ENCODE results near the gene CHPF. TPM values are rescaled to one million over a fixed set of nuclear protein-coding genes. Genes with fewer than 3 reads are reported as not detected.

CHPF gene
- total and polyA plus RNA-seq, 2 donors (not counting 1 experiment from before 2014, with no cell fraction given): 1.3 to 5.2 TPM

DNA sequence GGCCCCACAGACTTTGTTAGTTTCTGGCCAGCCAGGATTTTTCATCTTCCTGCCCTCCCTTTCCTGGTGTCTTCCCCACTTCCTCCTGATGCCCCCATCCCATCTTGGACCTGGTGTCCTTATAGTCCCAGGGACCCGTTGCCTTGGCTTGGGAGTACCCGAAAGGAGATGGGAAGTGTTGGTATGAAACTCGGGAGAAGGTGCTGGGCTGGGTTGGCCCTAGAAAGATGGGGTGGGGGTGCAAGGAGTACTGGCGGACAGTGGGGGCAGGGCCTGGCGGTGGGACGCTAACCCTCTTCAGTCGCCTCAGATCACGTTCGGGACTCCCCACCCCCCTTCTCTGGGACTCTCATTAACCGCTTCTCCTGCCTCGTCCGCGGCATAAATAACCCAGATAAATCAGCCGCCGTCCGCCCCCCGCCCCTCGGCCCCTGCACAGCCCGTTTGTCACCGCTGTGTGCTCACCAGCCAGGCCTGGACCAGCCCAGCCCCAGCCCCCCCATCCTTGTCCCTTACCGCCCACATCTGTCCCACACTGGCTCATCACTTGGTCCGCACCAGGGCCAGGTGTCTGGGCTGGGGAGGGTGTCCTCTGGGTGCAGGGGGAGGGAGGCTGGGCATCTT is 33.0 kb downstream of the CHPF start:
- Mint-ChIP-seq H3K4me3 (peak overlapping the region; percentile 69), H3K27me3 (peaks cover 50% of the 10 kb centered on the region), H3K27ac (no peak overlapping the region), H3K9me3 (ENCODE audit: insufficient read depth) (no peaks in the 10 kb centered on the region), H3K4me1 (peaks cover 26% of the 10 kb centered on the region)
- peaks cover 0 to 18% (median 0%) of the 10 kb centered on the region in 3 donors for H3K9me3 ChIP-seq (ENCODE audit: control extremely low read depth in 1 of 3, control insufficient read depth in 2 of 3, insufficient read depth in 1 of 3, low read length in 2 of 3)
- H3K27me3 ChIP-seq (replicated peaks in 1 of 4; ENCODE audit: control extremely low read depth in 1 of 4, control insufficient read depth in 3 of 4, insufficient read depth in 4 of 4, low read length in 3 of 4): peaks cover 0 to 74% (median 19%) of the 10 kb centered on the region in 4 experiments
- H3K27ac ChIP-seq (ENCODE audit: low read length in 2 of 2): no peak overlapping the region
- no peak overlapping the region for H3K4me3 ChIP-seq (ENCODE audit: control extremely low read depth in 1 of 5, extremely low read depth in 1 of 5, insufficient read depth in 1 of 5, low read depth in 2 of 5, low read length in 4 of 5)
- ChIA-PET CTCF (interaction anchor here (0.9 to 2.7 kb wide), 14 partner anchors 9 to 132 kb away, joined by 3 to 15 read pairs (median 4); partner anchors contain the start of gene GMPPA), POLR2A (no interaction called here)
- H3K4me2 ChIP-seq (replicated peaks; ENCODE audit: low read depth, low read length, poor library complexity, severe bottlenecking): peak overlapping the region; percentile 64
- ATAC-seq (ENCODE audit: low read depth) (no peak), DNase-seq (no peak)
- H4K20me1 ChIP-seq (ENCODE audit: control insufficient read depth, insufficient read depth, low read length, poor library complexity, severe bottlenecking): no peaks in the 10 kb centered on the region
- peaks cover 0 to 11% of the 10 kb centered on the region in 2 experiments for H3K36me3 ChIP-seq (replicated peaks in 1 of 2; ENCODE audit: control extremely low read depth in 1 of 2, control insufficient read depth in 1 of 2, extremely low read depth in 1 of 2, insufficient read depth in 2 of 2, low read length in 1 of 2)
- H3K4me1 ChIP-seq (ENCODE audit: control insufficient read depth in 2 of 2, insufficient read depth in 2 of 2, low read length in 2 of 2): peaks cover 15 to 30% of the 10 kb centered on the region in 2 donors
- H3K79me2 ChIP-seq (ENCODE audit: control insufficient read depth, insufficient read depth, low read length): no peaks in the 10 kb centered on the region
- H2AFZ ChIP-seq (ENCODE audit: insufficient read depth, low read depth, low read length, poor library complexity, severe bottlenecking): no peak overlapping the region
- WGBS (ENCODE audit: insufficient coverage): 21% methylated on average over 17 of the region's 22 CpGs
- no peak for TF ChIP-seq EZH2 (IDR thresholded peaks at IDR 0.05; ENCODE audit: borderline replicate concordance, insufficient read depth, low read depth, low read length, poor library complexity, severe bottlenecking)
- TF ChIP-seq, protein P1, sequence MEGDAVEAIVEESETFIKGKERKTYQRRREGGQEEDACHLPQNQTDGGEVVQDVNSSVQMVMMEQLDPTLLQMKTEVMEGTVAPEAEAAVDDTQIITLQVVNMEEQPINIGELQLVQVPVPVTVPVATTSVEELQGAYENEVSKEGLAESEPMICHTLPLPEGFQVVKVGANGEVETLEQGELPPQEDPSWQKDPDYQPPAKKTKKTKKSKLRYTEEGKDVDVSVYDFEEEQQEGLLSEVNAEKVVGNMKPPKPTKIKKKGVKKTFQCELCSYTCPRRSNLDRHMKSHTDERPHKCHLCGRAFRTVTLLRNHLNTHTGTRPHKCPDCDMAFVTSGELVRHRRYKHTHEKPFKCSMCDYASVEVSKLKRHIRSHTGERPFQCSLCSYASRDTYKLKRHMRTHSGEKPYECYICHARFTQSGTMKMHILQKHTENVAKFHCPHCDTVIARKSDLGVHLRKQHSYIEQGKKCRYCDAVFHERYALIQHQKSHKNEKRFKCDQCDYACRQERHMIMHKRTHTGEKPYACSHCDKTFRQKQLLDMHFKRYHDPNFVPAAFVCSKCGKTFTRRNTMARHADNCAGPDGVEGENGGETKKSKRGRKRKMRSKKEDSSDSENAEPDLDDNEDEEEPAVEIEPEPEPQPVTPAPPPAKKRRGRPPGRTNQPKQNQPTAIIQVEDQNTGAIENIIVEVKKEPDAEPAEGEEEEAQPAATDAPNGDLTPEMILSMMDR (IDR thresholded peaks at IDR 0.05): no peak
- H3K9ac ChIP-seq (ENCODE audit: low read length): no peak overlapping the region
- intact Hi-C loops (cut with micrococcal nuclease): no loop called here

Measured in B cell (primary cell).